Ovary (tissue), 3 donors: ENCODE data around the gene HSPA1L.

ENCODE experiments used
- CTCF ChIP-seq, 3 donors: fragments of 450-650 bp in 2 of 3; fragments of 200-600 bp in 1 of 3; IDR thresholded peaks; one replicate each; pipeline versions ENCODE4 v1.5.1 to v1.8.0; 2016 to 2022; ENCODE audit warnings: antibody characterized with exemption in 3 of 3, mild to moderate bottlenecking in 1 of 3
- EP300 ChIP-seq: sonication (generic); formaldehyde crosslinking; IDR thresholded peaks from one replicate; pipeline ENCODE4 v1.6.1; 2017; ENCODE audit warnings: antibody characterized with exemption
- POLR2A ChIP-seq: fragments of 450-650 bp; IDR thresholded peaks from one replicate; pipeline ENCODE4 v1.6.1; 2017; ENCODE audit warnings: antibody characterized with exemption, mild to moderate bottlenecking, moderate library complexity
- donor health status: DM: no; HTN: no; CAD: no.

GRCh38 chr6:31859923-31860322 lies 44.8 kb upstream of the HSPA1L start:
- TF ChIP-seq CTCF (IDR thresholded peaks at IDR 0.05) = no peak
- TF ChIP-seq POLR2A = no peak
- TF ChIP-seq EP300 = no peak
